GM21360 (cell line): Measurements from ENCODE around the gene LRRC18.

ENCODE experiments used
- ATAC-seq: cut with Tn5 transposase; IDR thresholded peaks from one replicate; pipeline ENCODE4 v1.9.1; 2021; ENCODE audit warnings: mild to moderate bottlenecking, moderate library complexity; ENCODE audit not compliant: unreplicated experiment

The LRRC18 gene

DNA sequence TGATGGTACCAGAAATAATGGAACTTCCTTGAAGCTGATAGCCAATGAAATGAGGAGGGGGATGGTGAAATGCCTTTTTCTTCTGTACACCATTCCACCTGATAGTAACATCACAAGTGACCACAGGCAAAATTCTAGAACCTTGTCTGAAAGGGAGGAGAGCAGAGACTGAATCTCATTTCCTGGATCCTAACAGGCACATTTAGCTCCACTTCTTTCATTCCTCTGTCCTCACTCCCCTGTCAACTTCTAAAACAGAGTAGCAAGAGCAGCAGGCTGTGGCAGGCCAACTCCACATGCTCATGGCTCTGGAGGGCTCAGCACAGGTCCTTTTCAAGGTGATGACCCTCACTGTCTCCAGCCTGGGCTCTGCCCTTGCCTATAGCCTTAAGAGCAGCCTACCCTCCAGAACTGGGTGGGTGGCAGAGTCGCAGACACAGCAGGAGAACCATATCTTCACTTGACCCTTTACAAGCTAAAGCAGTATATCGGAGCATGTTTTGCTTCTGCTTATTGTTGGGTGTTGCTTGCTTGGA, at the start of gene LRRC18:
Gene LRRC18, minus strand, starts transcription at position 51 of the 536 bp plus-strand sequence. CDS start 25,685 bp downstream, outside the sequence.
- ATAC-seq, result no peak

- ATAC-seq, result no peak
These were observed 46.0 kb upstream of the LRRC18 start for GRCh38 chr10:48985621-48986158.

GRCh38 chr10:48983648-48984351, 44.2 kb upstream of the LRRC18 start:
- no peak for ATAC-seq

GRCh38 chr10:48982584-48982983, 42.9 kb upstream of the LRRC18 start:
- no peak for ATAC-seq

GRCh38 chr10:48981310-48981907, 41.8 kb upstream of the LRRC18 start:
- no peak for ATAC-seq

DNA sequence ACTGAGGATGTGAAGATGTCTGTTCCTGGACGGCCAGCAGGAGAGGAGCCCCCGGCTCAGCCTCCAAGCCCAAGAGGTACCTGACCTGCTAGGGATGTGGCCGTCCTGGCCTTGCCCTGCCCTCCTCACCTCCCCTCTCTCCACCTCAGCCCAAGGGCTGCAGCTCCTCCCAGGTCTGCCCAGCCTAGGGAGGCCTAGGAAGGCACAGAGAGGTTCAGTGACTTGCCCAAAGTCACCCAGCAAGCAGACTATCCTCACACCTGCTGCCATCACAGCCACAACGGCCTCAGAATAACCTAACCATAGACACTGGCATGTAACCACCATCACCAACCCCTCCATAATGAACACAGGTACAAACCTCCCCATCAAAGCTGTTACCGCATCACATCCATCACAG, 38.7 kb upstream of the LRRC18 start:
- ATAC-seq, result no peak

- no peak for ATAC-seq
These were observed 36.6 kb upstream of the LRRC18 start for GRCh38 chr10:48976196-48976595.

GRCh38 chr10:48974510-48975156, 35.0 kb upstream of the LRRC18 start:
- ATAC-seq, result no peak

DNA sequence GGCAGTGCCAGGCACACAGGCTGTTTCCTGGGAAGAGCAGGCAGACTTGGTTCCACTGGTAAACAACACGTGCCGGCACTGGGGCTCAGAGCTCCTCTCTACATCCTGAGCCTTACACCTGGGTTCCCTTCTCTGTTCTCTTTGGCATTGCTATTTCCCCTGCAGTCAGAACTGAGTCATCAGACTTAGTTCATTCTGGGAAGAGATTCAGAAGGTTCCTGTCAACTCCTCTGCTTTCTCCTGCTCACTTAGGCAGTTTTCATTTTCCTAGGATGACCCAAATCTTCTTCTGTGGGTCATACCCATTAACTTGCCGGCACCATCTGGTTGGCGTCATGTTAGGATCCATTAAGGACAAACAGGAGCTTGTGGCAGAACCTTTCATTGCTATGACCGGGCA, 33.4 kb upstream of the LRRC18 start:
- no peak for ATAC-seq

DNA sequence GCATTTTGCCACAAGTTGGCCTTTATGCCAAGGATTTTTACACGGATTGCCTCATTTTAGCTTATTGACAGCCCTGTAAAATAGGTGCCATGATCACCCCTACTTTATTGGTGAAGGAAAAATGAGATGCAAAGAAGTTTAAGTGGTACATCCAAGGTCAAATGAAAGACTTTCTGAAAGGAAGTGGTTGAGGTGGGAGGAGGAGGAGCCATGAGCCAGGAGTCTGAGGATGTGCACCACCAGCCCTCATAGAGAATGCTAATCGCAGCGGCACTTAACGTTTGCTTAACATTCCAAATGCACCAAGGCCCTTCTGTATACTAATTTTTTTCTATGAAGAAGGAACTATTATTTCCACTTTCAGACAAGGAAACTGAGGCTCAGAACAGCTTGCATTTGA, 31.0 kb upstream of the LRRC18 start:
- ATAC-seq, result no peak

DNA sequence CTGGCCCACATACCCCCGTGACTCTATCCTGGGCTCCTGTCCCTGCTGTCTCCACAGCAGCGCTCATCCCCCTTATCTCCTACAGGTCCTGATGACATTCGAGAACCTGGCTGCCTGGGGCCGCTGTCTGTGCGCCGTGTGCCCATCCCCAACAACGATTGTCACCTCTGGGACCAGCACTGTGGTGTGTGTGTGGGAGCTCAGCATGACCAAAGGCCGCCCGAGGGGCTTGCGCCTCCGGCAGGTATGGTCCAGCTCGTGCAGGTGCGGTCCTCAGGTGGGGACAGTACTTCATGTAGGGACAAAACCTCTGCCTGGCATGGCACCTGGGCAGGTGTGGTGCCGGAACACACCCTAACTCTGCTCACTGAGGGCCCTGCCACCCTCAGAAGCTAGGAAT, 30.4 kb upstream of the LRRC18 start:
- ATAC-seq, result no peak

DNA sequence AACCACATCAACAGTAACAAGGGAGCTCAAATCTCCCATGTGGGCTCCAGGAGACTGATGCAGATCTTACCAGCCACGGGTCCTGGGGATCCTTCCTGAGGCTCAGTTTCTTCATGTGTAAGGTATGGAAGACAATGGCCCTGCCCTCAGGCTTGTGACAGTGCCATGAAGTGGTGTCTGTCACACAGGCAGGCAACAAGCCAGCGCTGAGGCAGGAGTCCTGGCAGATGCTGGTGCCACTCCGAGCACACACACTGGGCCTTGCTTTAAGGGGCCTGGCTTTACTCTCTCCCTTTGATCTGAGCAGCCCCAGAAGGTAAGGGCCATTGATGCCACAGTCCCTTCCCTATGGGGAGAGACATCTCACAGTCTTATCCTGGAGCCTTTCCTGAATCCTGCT, 28.4 kb upstream of the LRRC18 start:
- ATAC-seq, result no peak

DNA sequence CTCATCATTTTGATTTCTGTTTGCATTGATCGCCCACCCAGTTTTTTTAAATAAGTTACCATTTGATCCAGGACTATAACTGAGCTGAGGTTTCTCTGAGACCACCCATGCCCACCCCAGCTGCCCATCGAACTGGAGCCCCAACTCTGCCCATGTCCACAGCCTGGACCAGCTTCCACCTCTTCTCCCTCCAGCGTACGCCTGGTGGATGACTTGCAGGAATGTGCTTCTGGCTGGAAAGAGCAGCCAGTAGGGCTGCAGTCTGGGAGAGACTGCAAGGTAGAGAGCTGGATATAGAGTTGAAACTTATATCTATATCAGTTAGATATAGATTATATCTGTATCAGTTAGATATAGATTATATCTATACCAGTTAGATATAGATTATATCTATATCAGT, 25.8 kb upstream of the LRRC18 start:
- ATAC-seq, result no peak

DNA sequence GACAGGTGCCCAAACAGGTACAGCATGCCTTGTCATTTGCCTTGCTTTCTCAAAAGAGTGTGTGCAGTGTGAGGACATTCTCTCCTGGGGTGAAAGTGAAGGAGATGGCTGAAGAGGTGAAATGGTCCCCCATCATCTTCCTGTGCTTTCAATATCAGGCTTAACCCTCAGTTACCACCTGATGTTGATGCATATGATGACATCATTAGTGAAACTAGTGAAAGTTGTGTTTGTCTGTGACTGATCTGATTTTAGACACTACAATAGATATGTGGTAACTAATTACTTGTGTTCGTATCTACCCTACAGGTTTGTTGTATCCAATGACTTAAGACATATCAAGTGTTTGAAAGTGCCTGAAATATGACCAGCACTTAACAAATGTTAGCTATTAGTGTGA, 24.4 kb upstream of the LRRC18 start:
- ATAC-seq, result no peak

GRCh38 chr10:48958598-48959190, 19.1 kb upstream of the LRRC18 start:
- ATAC-seq, result no peak

DNA sequence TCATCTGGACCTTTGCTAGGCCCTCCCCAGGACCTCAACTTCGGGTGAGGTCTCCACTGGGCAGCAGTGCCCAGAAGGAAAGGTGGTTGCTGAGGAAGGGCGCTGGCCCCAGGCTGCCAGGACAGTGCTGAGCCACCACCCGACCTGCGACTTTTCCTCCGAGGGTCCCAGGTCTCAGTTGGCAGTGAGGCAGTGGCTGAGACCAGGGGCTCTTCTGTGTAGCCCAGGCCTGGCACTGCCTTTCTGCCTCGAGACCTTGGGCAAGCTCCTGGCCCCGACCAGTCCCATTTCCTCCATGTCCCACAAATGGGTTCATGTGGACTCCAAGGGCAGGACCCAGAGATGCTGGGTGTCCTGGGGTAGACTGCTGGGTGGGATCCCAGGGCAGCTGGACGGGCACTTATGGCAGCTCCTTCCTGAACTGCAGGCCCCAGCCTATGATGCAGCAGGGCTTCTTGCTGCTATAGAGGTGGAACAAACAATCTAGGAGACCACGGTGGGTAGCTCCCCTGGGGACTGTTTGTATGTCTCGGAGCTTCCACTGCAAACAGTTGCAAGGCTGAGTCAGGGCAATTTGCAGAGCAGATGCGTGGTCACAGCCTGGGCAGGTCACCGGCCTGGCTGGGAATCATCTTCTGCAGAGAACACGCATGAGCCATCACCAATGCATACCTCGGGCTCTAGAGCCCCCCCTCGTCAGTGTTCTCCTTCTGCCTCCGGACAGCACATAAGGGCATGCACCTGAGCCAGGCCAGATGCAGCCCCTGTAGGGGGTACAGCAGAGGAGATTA, 17.9 kb upstream of the LRRC18 start:
- no peak for ATAC-seq

DNA sequence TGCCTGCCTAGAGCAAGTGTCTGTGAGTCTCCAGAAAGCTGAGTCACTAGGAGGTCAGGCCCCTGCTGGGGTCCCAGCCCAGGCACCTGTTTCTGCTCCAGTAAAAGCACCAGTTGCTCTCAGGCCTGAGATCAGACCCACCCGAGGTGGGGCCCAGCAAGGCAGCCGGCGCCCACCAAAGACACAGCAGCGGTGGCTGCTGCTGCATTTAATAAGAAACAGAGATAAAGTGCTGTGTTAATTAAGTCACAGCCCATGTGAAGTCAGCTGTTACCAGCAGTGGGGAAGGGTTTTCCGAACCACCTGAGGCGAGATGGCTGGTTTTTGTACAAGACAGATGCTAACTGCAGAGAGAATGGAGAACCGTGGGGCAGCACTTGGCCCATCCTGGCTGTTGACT, 12.1 kb upstream of the LRRC18 start:
- no peak for ATAC-seq

- ATAC-seq, result no peak
These were observed 8.9 kb upstream of the LRRC18 start for GRCh38 chr10:48948470-48949037.

- no peak for ATAC-seq
These were observed 8.2 kb upstream of the LRRC18 start for GRCh38 chr10:48947690-48948469.
